GM12878 (cell line): ENCODE data around the gene NOD1. TPM values are rescaled to one million over a fixed set of nuclear protein-coding genes. Genes with fewer than 3 reads are reported as not detected.

Experiments used
- ATAC-seq: fragments of 200-7000 bp; cut with Tn5 transposase; 3 replicates; pipeline ENCODE4 v1.9.1; 2020; ENCODE audit warnings: mild to moderate bottlenecking, moderate library complexity
- BruUV-seq: library from RNA; stranded (reverse); fragments of 400-500 nt; replicated peaks from 2 replicates; lab custom pipeline; 2021; lab: Mats Ljungman, UMichigan
- CTCF ChIA-PET: fragments of 300-600 bp; sonication (Branson Sonifier 250); formaldehyde crosslinking; extraction: SDS; loops from one replicate; lab custom pipeline; 2021; ENCODE audit warnings: inconsistent platforms; lab: Yijun Ruan, JAX
- POLR2A ChIA-PET: fragments of 350-600 bp; formaldehyde crosslinking; extraction: SDS; loops from one replicate; lab custom pipeline; 2021; ENCODE audit warnings: inconsistent platforms; lab: Charles Lee
- RAD21 ChIA-PET: fragments of 300-600 bp; sonication (Branson Sonifier 250); formaldehyde crosslinking; loops from one replicate; lab custom pipeline; 2023; ENCODE audit warnings: antibody characterized with exemption; ENCODE audit not compliant: unreplicated experiment; lab: Charles Lee
- SMC1A ChIA-PET: fragments of 300-600 bp; sonication (Branson Sonifier 250); formaldehyde crosslinking; loops from one replicate; lab custom pipeline; 2023; ENCODE audit not compliant: unreplicated experiment, uncharacterized antibody; lab: Charles Lee
- DNase-seq: peaks from one replicate; pipeline ENCODE4 v3.0.0-alpha.2; 2011; ENCODE audit warnings: low read depth, low spot score
- FAIRE-seq: peaks from 3 replicates; lab custom pipeline; 2011; peaks lifted over from hg19 to GRCh38; lab: Jason Lieb, UNC
- H2AFZ ChIP-seq: 2 replicates; pipeline ENCODE4 v1.6.0; 2011; ENCODE audit warnings: low read depth, low read length, control low read depth; ENCODE audit not compliant: control insufficient read depth
- H3K27ac ChIP-seq: 2 replicates; pipeline ENCODE4 v1.5.1; 2011; ENCODE audit warnings: control low read depth; ENCODE audit not compliant: control insufficient read depth, insufficient read depth
- H3K27me3 ChIP-seq, 2 experiments: replicated peaks in 1 of 2; 2 replicates each; pipeline versions ENCODE4 v1.6.0 to v1.6.1; 2011; ENCODE audit warnings: low read length in 1 of 2; ENCODE audit not compliant: control insufficient read depth in 2 of 2, insufficient read depth in 2 of 2
- H3K36me3 ChIP-seq, 2 experiments: 2 replicates each; pipeline ENCODE4 v1.5.1; 2011; ENCODE audit warnings: low read length in 1 of 2; ENCODE audit not compliant: control insufficient read depth in 2 of 2, insufficient read depth in 2 of 2
- H3K4me1 ChIP-seq: 2 replicates; pipeline ENCODE4 v1.6.1; 2011; ENCODE audit warnings: mild to moderate bottlenecking, low read length, moderate library complexity, mixed read lengths; ENCODE audit not compliant: control insufficient read depth, insufficient read depth
- H3K4me2 ChIP-seq: 2 replicates; pipeline ENCODE4 v1.6.0; 2011; ENCODE audit warnings: control low read depth; ENCODE audit not compliant: control insufficient read depth, insufficient read depth
- H3K4me3 ChIP-seq: fragments of 200-600 bp; sonication (generic); 2 replicates; pipeline ENCODE4 v1.5.1; 2016
- H3K79me2 ChIP-seq: 2 replicates; pipeline ENCODE4 v1.6.0; 2011; ENCODE audit warnings: low read length; ENCODE audit not compliant: control insufficient read depth, insufficient read depth
- H3K9ac ChIP-seq: 2 replicates; pipeline ENCODE4 v1.8.0; 2011; ENCODE audit warnings: low read length, control low read depth, mixed read lengths; ENCODE audit not compliant: control insufficient read depth, insufficient read depth
- H3K9me3 ChIP-seq: replicated peaks from 3 replicates; pipeline ENCODE4 v1.5.1; 2011; ENCODE audit warnings: mild to moderate bottlenecking, low read length; ENCODE audit not compliant: control insufficient read depth, insufficient read depth
- H4K20me1 ChIP-seq: 2 replicates; pipeline ENCODE4 v1.6.0; 2011; ENCODE audit not compliant: control insufficient read depth, insufficient read depth
- ASH2L ChIP-seq: fragments of 300-600, 200-600 bp; sonication (generic); IDR thresholded peaks from 2 replicates; pipeline ENCODE4 v1.6.1; 2017; ENCODE audit warnings: low read depth, mild to moderate bottlenecking, borderline replicate concordance
- BMI1 ChIP-seq: fragments of 450-650 bp; IDR thresholded peaks from 2 replicates; pipeline ENCODE4 v1.6.1; 2016; ENCODE audit warnings: mild to moderate bottlenecking, moderate library complexity, borderline replicate concordance
- CEBPB ChIP-seq, 2 experiments: fragments of 150-350 bp in 1 of 2; IDR thresholded peaks; 2 replicates each; pipeline ENCODE4 v1.6.1; 2012 to 2014; ENCODE audit warnings: low read depth in 2 of 2, low read length in 2 of 2, borderline replicate concordance in 1 of 2, inconsistent platforms in 1 of 2
- ETV6 ChIP-seq, 2 experiments: fragments of 450-650 bp in 1 of 2; IDR thresholded peaks in 1 of 2; conservative IDR thresholded peaks in 1 of 2; 2 replicates each; pipeline ENCODE4 v1.6.1; 2014; ENCODE audit warnings: antibody characterized with exemption in 1 of 2, borderline replicate concordance in 1 of 2, low read depth in 1 of 2, mild to moderate bottlenecking in 1 of 2, moderate library complexity in 1 of 2
- GATAD2B ChIP-seq: fragments of 450-650 bp; conservative IDR thresholded peaks from 2 replicates; pipeline ENCODE4 v1.6.1; 2017; ENCODE audit warnings: low read depth, mild to moderate bottlenecking, moderate library complexity
- HDAC2 ChIP-seq: fragments of 200-600 bp; sonication (generic); IDR thresholded peaks from 2 replicates; pipeline ENCODE4 v1.6.1; 2017
- NFXL1 ChIP-seq: fragments of 450-650 bp; IDR thresholded peaks from 2 replicates; pipeline ENCODE4 v1.6.1; 2017; ENCODE audit warnings: antibody characterized with exemption, mild to moderate bottlenecking, borderline replicate concordance
- NRF1 ChIP-seq: conservative IDR thresholded peaks from 2 replicates; pipeline ENCODE4 v1.6.1; 2011; ENCODE audit warnings: mild to moderate bottlenecking, low read depth, low read length, improper control_type of control experiment
- STAT3 ChIP-seq: IDR thresholded peaks from 2 replicates; pipeline ENCODE4 v1.6.1; 2011; ENCODE audit warnings: low read depth, low read length, improper control_type of control experiment
- SUZ12 ChIP-seq: fragments of 200-600 bp; sonication (generic); IDR thresholded peaks from one replicate; pipeline ENCODE4 v1.6.1; 2018; ENCODE audit warnings: antibody characterized with exemption, mild to moderate bottlenecking; ENCODE audit not compliant: unreplicated experiment
- USF1 ChIP-seq: IDR thresholded peaks from 2 replicates; pipeline ENCODE4 v1.6.1; 2011; ENCODE audit warnings: borderline replicate concordance, low read depth, mild to moderate bottlenecking, moderate library complexity, mixed read lengths, low read length; ENCODE audit not compliant: insufficient read depth; ENCODE audit errors: extremely low read length
- WRNIP1 ChIP-seq: IDR thresholded peaks from 2 replicates; pipeline ENCODE4 v1.6.1; 2011; ENCODE audit warnings: low read depth, low read length, improper control_type of control experiment, borderline replicate concordance
- ZNF687 ChIP-seq: fragments of 450-650 bp; IDR thresholded peaks from 2 replicates; pipeline ENCODE4 v1.6.1; 2017; ENCODE audit warnings: mild to moderate bottlenecking, moderate library complexity
- WGBS: methylation state at CpG from one replicate; pipeline ENCODE4 v1.1.6; 2016; ENCODE audit warnings: low lambda C conversion rate; ENCODE audit not compliant: insufficient replicate concordance, insufficient coverage; ENCODE audit errors: missing lambda C conversion rate; 5-methylcytosine and 5-hydroxymethylcytosine counted together
- in situ Hi-C: fragments of 300-500 bp; cut with MboI; formaldehyde crosslinking; loops from 9 replicates; pipeline ENCODE4 v1.14.3; 2018; ENCODE audit warnings: mixed read lengths
- intact Hi-C: fragments of 100-400 bp; cut with micrococcal nuclease; formaldehyde crosslinking; loops from one replicate; pipeline ENCODE4 v1.14.2; 2022; ENCODE audit not compliant: unreplicated experiment
- polyA plus RNA-seq, 11 experiments: library from polyadenylated mRNA; depleted of rRNA in 4 of 11; unstranded in 6 of 11; stranded (reverse) in 5 of 11; fragments of >200 nt; fragmentation: Nextera tagmentation in 4 of 11; fragmentation: Illumina TruSeq in 1 of 11; extraction: Ambion mirVana in 4 of 11; extraction: Trizol in 1 of 11; gene quantifications; 1 replicate in 1 of 11; 2 replicates in 10 of 11; pipeline versions ENCODE4 v1.2.1 to v1.2.3, GENCODE V29; 2011 to 2016; ENCODE audit warnings: inconsistent platforms in 2 of 11, missing spikeins in 2 of 11, low read depth in 1 of 11
- total RNA-seq, 4 experiments: library from RNA; depleted of rRNA in 3 of 4; stranded (reverse); fragments of >200 nt in 3 of 4; fragmentation: Illumina TruSeq in 1 of 4; extraction: Trizol in 1 of 4; gene quantifications; 2 replicates each; pipeline versions ENCODE4 v1.2.1 to v1.2.3, GENCODE V29; 2013 to 2021
- TF ChIP-seq, protein P1 (sequence below): IDR thresholded peaks from 2 replicates; pipeline ENCODE4 v1.6.1; 2011; ENCODE audit warnings: mild to moderate bottlenecking, low read depth, low read length, moderate library complexity; ENCODE audit not compliant: insufficient replicate concordance

Gene NOD1
- total and polyA plus RNA-seq, 10 of the 15 experiments (the other 5 are each of a cell fraction or from before 2014, with no cell fraction given): 1.8 to 14.6 (median 8.9) TPM

- RAD21 ChIA-PET: no interaction called here
- Histone ChIP-seq H3K4me2 (no peak overlapping the region), H3K9ac (no peak overlapping the region), H3K79me2 (peaks cover 4% of the 10 kb centered on the region), H3K9me3 (no peaks in the 10 kb centered on the region; the same call in 2 of the 3 replicates), H2AFZ (no peak overlapping the region), H3K4me1 (peaks cover 21% of the 10 kb centered on the region), H3K27me3 (no peaks in the 10 kb centered on the region), H3K27ac (no peak overlapping the region), H4K20me1 (no peaks in the 10 kb centered on the region)
- POLR2A ChIA-PET: interaction anchor here (0.8 to 1.1 kb wide), 3 partner anchors 9 to 265 kb away, joined by 3 to 4 read pairs (median 3); partner anchors contain the start of gene NOD1
- SMC1A ChIA-PET: no interaction called here
- FAIRE-seq (no peak), ATAC-seq (no peak), DNase-seq (no peak)
- in situ Hi-C loops: no loop called here
- CTCF ChIA-PET: interaction anchor here (1.0 to 1.3 kb wide), 2 partner anchors 8 to 73 kb away, joined by 3 to 7 read pairs; no protein-coding TSS in a partner anchor
- no TSS peak for BruUV-seq
- 96% methylated on average over 5 of the region's 5 CpGs for WGBS
- intact Hi-C loops: no loop called here
- no peak for TF ChIP-seq GATAD2B
- no peak for TF ChIP-seq WRNIP1
- TF ChIP-seq ETV6 (conservative IDR thresholded peaks at IDR 0.05 in 1 of 2, IDR thresholded peaks at IDR 0.05 in 1 of 2; ENCODE audit: borderline replicate concordance in 1 of 2, low read depth in 1 of 2): no peak
- TF ChIP-seq HDAC2: no peak
- TF ChIP-seq, protein P1, sequence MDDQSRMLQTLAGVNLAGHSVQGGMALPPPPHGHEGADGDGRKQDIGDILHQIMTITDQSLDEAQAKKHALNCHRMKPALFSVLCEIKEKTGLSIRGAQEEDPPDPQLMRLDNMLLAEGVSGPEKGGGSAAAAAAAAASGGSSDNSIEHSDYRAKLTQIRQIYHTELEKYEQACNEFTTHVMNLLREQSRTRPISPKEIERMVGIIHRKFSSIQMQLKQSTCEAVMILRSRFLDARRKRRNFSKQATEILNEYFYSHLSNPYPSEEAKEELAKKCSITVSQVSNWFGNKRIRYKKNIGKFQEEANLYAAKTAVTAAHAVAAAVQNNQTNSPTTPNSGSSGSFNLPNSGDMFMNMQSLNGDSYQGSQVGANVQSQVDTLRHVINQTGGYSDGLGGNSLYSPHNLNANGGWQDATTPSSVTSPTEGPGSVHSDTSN: no peak
- no peak for TF ChIP-seq SUZ12
- TF ChIP-seq CEBPB (IDR thresholded peaks at IDR 0.05; ENCODE audit: borderline replicate concordance in 1 of 2, low read depth in 2 of 2, low read length in 2 of 2): no peak
- no peak for TF ChIP-seq NRF1
- no peak for TF ChIP-seq STAT3
- TF ChIP-seq ZNF687: no peak
- no peak for TF ChIP-seq NFXL1
- no peak for TF ChIP-seq BMI1
- TF ChIP-seq USF1: no peak
- no peak for TF ChIP-seq ASH2L
- TF ChIP-seq, all 136 proteins: peak for 0
- 0 out of 4 replicates have a peak, but pooled peaks cover 0 to 6% of the 10 kb centered on the region in 2 experiments for H3K36me3 ChIP-seq
- H3K4me3 ChIP-seq: no peak overlapping the region
Observed at GRCh38 chr7:30469303-30469702, 9.3 kb downstream of the NOD1 start.
